ENCODE results near the gene MYO1D.

GRCh38 chr17:32723310-32723955, 153.5 kb downstream of the MYO1D start:
- TF ChIP-seq SP1 (CRISPR knock-in tag; conservative IDR thresholded peaks at IDR 0.05) (no peak), SMAD4 (CRISPR knock-in tag; IDR thresholded peaks at IDR 0.05) (no peak), JAZF1 (CRISPR knock-in tag; IDR thresholded peaks at IDR 0.05) (no peak), NFE2L1 (CRISPR knock-in tag; IDR thresholded peaks at IDR 0.05) (no peak)
- TF ChIP-seq, protein P1, sequence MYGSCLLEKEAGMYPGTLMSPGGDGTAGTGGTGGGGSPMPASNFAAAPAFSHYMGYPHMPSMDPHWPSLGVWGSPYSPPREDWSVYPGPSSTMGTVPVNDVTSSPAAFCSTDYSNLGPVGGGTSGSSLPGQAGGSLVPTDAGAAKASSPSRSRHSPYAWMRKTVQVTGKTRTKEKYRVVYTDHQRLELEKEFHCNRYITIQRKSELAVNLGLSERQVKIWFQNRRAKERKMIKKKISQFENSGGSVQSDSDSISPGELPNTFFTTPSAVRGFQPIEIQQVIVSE (CRISPR knock-in tag; IDR thresholded peaks at IDR 0.05; ENCODE audit: borderline replicate concordance) = no peak
